Activated CD8-positive, alpha-beta memory T cell treated with anti-CD3 and anti-CD28 coated beads for 36 hours (primary cell): ENCODE data around the gene PKHD1. TPM values are rescaled to one million over a fixed set of nuclear protein-coding genes. Genes with fewer than 3 reads are reported as not detected.

Experiments
- CTCF ChIA-PET: fragments of 350-600 bp; sonication (Branson Sonifier 250); formaldehyde crosslinking; loops from one replicate; lab custom pipeline; 2021; ENCODE audit warnings: antibody characterized with exemption; lab: Charles Lee
- POLR2A ChIA-PET: fragments of 350-600 bp; sonication (Branson Sonifier 250); formaldehyde crosslinking; loops from one replicate; lab custom pipeline; 2021; ENCODE audit warnings: antibody characterized with exemption; lab: Charles Lee
- total RNA-seq, 2 experiments: library from RNA; stranded (reverse); gene quantifications; one replicate each; pipeline ENCODE4 v1.2.3, GENCODE V29; 2021

PKHD1 gene
- total RNA-seq, 2 experiments from 2014 or later: not detected

DNA sequence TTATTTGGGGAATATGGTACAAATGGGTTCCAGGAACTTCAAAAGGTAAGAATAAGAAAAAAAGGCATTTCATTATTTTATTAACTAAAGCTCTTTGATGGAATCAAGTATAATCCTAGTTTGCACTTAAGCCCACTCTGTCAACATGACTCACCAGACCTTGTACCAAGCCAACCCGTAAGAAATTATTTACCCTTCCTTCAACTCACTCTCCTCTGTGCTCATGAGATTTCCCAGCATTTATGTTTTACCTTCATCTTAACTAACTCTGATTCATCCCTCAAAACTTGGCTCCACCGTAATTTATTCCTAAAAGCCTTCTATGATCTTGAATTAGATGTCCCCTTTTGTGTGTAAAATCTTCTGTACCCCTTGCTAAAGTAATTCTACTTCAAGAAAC lies 308.7 kb downstream of the PKHD1 start:
- CTCF ChIA-PET: no interaction called here
- POLR2A ChIA-PET: no interaction called here

DNA sequence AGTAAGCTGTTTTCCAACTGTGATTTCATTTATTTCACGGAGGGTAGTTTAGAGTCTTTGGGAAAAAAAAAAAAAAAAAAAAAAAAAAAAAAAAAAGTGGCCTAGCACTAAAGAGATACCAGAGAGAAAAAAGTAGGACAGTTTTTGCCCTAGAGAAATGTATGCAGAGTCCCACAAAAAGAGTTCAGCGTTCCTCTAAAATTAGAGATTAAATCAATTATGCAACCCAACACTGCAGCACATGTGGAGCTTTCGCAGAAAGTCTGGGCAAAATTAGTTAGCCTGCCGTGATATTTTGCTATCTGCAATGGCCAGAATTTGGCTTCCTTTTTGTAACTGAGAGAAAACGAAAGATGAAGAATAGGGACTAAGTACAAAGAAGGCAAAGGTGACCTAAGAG lies 309.8 kb downstream of the PKHD1 start:
- POLR2A ChIA-PET: no interaction called here
- CTCF ChIA-PET: no interaction called here

DNA sequence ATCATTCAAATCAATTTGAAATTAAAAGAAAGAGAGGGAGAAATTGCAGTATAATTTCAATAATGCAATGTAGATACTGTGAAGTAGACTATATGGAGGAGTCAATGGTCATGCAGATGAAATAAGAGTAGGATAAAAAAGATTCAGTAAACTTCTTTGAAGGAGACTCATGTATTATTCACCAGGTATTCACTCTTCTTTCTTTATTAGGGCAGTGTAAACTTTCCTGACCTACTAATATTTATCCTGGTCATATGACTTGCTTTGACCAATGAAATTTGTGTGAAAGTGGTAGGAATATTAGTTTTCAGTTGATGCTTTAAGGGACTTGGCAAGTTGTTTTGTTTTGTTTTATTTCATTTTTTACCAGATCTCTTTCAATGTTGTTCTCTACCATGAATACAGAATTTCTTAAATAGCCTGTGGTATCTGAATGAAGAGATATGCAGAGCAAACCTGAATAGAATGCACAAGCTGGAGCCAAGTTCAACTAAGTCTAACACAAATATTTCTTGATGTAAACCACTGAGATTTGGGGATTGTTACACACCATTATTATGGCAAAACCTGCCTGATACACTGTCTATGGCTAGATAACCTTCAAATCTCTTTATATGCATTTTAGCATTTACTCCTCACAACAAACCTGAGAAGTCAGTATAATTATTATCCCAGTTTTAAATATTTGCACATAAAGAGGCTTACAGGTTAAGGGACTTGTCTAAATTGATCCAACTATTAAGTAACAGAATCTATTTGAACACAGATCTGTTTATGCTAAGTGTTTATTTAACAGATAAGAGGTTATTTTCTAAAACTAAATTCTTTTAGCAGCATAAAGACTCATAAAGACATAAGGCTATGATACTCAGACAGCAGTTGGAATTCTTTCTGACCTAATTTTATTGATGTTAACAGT lies 311.2 kb downstream of the PKHD1 start:
- CTCF ChIA-PET: no interaction called here
- POLR2A ChIA-PET: no interaction called here

DNA sequence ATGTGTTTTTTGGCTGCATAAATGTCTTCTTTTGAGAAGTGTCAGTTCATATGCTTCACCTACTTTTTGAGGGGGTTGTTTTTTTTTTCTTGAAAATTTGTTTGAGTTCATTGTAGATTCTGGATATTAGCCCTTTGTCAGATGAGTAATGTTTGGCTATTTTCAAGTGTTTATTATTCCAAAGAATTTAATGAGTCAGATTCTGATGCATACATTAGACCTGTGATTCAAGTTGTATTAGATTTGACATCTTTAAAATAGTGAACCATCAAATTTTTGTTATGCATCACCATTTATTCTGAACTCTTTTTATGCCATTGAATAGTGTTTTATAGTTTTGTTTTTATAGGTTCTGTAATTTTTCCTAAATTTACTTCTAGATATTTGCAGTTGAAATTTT lies 319.3 kb downstream of the PKHD1 start:
- CTCF ChIA-PET: no interaction called here
- POLR2A ChIA-PET: no interaction called here

DNA sequence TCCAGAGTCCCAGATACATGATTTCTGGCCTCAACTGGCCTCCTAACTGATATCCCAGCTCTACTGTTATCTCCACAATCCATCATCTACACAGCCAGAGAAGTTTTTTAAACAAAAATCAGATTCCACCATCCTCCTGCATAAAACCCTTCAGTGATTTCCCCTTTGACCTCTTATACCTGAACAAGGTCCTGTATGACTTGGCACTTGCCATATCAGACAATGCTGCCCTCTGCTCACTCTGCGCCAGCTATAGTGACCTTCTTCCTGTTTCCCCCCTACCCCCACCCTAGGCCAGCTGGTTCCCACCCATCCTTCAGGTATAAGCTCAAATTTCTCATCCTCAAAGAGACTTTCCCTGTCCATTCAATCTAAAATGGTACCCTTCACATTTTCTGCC lies 322.2 kb downstream of the PKHD1 start:
- ChIA-PET CTCF (no interaction called here), POLR2A (no interaction called here)

DNA sequence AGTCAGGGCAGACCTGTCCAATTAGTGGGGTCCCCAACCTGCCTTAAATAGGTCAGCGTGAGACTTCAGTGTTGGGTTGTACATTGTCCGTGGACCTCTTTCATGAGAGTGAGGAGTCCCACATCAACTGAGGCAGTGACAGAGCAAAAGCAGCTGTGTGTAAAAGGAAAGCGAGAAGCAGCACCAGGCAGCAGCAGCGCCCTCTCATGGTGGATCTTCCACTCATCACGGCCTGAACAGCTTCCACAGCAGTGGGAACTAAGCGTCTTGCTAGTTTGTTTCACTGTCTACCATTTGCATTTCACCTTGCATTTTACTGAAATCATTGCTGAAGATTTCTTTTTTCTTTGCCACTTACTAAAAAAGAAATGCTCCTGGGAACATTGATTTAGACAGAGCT lies 333.8 kb downstream of the PKHD1 start:
- ChIA-PET CTCF (no interaction called here), POLR2A (no interaction called here)

DNA sequence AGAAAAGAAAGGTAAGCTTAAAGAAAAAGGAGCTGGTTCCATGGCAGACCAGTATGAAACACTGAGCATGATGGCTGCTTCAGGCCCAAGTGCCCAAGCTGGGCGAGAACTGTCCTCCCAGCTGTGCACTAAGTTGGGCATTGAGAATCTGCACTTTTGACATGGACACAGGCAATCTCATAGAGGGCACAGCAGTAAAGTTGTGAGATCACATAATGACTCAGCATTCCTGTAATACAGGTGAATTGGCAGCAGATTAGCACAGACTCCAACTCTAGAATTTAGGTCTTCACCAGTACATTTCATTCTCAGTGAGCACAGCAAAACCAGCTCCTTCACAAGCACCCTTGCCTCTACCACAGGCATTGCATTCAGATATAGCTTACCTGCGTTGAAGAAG lies 343.4 kb downstream of the PKHD1 start:
- CTCF ChIA-PET: no interaction called here
- POLR2A ChIA-PET: no interaction called here

DNA sequence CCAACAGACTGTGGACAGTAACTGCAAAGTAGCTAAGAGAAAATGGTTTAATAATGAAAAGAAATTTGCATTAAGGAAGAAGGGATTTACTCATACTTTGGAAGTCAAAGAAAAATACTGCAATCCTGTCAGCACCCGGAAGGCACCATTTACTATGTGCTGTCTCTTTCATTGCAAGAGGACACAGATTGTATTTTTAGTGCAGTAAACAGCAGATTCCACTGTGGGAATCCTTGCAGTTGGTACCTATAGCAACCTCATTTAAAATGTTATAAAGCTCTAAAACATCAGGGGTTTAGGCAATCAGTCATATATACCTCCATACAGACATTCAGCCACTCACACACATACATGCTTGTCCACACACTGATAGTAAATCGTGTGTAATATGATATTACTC lies 346.8 kb downstream of the PKHD1 start:
- ChIA-PET POLR2A (no interaction called here), CTCF (no interaction called here)

DNA sequence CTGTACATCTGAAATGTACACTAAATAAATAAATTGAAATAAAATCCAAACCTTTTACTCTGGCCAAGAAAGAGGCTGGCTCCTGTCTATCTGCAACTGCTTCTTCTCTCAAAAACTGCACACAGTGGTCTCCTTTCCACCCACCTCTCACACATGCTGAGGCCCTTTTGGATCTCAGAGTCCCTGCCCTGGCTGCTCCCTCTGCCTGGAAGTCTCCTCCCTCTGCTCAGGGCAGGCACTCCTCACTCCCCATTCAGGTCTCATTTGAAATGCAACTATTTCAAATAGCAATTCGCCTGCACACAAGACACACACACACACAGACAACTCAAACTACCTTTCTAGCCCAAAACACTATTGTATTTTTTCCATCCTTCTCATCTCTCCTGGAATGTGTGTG lies 348.8 kb downstream of the PKHD1 start:
- CTCF ChIA-PET: no interaction called here
- POLR2A ChIA-PET: no interaction called here

DNA sequence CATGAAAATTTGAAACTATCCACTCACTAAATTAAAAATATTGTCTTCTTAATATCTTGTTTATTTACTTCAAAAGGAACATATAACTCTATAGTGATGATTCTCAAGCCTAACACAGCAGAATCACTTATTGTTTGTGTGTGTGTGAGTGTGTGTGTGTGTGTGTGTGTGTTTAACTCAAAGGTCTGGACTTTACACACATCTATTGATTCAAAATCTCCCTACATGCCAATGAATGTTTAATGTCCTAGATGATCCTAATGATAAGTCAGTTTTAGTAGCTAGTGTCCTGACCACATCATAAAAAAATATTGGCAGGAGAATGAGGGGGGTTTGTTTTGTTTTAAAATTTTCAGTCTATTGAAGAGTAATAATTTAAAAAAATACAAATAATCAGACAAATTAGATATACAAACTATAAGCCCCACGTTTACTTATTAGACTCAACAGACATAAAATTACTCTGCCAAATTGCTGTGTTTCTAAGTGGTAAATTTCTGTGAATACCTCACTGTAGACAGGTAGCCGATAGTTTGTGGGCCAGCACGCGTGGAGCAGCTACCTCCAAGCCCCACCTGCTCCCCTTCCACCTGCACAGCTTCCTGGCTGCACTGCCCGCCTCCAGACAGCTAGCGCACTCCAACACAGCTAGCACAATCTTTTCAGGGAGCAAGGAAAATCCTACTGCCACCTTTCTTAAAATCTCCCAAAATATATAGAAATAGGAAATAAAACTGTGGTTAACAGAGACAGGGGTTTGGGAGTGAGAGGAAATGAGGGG lies 349.6 kb downstream of the PKHD1 start:
- ChIA-PET CTCF (no interaction called here), POLR2A (no interaction called here)

DNA sequence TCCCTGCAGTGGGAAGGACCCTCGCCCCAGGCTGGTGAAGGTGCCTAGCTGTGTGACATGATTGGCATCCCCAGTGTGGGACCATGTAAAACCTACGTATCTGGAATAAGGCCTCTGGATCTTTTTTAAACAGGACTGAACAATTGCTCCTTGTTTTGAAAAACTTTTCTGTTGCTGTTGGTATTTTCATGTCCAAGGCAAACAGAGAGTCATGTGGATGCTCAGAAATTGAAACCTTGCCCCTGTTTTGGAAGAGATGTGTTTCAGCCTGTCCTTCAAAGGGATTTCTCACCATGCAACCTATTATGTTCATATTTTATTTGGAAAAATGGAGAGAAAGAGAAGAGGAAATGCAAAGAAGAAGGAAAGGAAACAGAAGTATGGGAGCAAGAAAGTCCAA lies 362.3 kb downstream of the PKHD1 start:
- ChIA-PET CTCF (no interaction called here), POLR2A (no interaction called here)

DNA sequence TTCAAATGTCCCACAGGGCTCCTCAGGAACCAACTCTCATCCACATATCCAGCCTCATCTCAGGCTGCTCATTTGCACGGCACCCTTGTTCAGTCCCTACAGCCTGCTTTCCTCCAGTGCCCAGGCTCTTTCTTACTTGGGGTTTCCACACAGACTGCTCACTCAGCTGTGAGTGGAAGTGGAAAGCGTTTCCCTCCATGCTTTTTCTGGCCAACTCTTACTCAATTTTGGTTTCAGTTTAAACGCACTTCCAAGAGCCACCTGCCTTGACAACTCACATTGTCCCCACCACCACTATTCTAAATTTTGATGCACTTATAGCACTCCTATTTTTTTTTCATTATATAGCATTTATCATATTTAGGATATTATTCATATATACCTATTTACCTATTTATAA lies 367.1 kb downstream of the PKHD1 start:
- CTCF ChIA-PET: no interaction called here
- POLR2A ChIA-PET: no interaction called here

DNA sequence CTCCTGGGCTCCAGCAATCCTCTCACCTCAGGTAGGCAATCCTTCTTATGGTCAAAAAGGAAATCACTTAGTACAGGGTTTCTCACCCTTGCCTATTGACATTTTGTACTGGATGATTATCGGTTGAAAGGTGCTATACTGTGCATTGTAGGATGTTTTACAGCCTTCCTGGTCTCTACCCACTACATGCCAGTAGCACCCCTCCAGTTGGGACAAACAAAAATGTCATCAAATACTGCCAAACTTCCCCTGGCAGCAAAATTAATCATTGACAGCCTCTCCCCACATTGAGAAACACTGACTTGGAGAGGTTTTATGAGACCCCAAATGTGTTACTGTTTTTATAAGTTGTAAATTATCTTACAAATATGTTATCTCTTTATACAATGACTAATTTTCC lies 368.1 kb downstream of the PKHD1 start:
- CTCF ChIA-PET: no interaction called here
- POLR2A ChIA-PET: no interaction called here

DNA sequence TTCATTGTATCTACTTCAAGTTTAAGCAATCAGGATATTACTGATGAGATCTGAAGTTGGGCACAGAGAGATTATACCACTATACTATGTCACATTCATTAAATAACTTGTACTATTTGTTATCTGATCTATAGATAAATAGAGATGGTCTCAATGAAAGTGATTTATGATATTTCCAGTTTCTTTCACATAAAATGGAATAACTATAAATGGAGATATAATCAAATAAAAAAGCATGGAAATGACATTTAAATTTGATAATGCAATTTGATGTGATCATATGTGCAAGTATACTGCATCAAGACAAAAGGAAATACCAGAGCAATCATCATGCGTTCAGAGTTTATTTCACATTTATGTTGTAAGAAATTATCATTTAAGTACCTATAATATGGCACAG lies 368.9 kb downstream of the PKHD1 start:
- ChIA-PET POLR2A (no interaction called here), CTCF (no interaction called here)

DNA sequence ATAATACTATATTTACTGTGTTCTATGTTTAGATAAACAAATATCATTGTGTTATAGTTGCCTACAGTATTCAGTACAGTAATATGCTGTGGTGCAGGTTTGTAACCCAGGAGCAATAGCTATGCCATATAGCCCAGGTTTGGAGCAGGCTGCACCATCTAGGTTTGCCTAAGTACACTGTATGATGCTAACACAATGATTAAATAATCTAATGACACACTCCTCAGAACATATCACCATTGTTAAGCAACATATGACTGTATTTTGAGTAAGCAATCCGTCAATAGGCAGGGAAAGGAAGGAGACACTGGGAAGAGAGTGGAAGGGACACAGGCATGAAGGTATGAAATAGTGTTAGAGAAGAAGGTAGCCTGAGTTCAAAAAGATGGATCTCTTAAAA lies 369.9 kb downstream of the PKHD1 start:
- POLR2A ChIA-PET: no interaction called here
- CTCF ChIA-PET: no interaction called here

DNA sequence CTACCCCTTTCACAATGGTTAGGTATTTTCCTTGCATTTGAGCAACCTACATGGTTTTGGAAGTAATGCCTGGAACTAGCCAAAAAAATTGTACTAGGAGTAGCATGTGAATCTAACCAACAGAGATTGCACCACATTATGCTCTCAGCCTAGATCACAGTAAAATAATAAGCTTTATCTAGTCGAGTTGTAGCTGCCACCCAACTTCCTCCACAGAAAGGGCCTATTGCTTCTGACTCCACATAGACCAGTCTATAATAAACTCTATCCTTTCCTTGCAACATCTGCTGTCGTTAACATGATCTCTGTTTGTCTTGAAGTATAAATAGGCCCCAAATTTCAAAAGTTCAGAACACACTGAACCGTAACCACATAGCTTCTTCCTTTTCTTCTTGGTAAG lies 375.5 kb downstream of the PKHD1 start:
- ChIA-PET POLR2A (no interaction called here), CTCF (no interaction called here)

DNA sequence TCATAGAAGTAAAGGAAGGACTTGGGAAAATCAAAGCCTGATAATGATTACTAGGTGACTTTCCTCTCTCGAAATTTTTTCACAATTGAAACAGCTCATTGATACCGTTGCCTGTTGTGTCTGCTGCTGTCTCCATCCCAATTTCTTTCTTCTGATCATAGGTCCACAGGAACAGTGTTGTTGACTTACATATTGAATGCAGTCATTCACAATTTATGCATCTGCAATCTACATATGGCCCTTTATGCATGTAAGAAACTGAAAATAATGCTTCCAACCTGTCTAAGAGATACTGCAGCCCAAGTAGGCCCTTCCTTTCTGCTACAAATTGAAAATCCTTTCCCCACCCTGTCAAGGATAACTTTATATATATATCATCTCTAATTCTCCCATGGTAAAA lies 381.3 kb downstream of the PKHD1 start:
- POLR2A ChIA-PET: no interaction called here

DNA sequence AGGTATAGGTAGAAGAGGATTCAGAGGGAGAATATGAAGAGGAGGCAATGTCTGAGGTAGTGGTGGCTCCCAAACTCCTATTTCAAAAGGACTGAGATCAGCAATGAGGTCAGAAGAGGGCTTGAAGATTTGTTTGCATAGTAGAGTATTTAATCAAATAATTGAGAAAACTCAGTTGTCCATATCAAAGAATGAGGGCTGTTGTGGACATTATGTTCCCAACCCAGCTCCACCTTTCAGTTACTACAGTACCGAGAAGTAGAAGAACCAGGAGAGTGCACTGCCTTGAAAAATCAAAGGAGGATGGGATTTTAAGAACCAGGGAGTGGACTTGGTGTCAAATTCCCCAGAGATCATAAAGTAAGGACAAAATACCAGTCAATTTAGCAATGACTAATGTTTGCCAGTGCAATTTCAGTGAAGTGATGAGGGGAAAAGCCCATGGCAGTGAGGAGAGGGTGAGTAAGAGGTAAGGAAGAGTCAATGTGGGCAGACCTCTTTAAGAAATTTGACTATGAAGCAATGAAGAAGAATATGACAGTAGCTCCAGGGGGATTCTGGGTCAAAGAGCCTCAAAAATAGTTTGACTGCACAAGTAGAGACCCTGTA lies 382.4 kb downstream of the PKHD1 start:
- POLR2A ChIA-PET: no interaction called here
- CTCF ChIA-PET: no interaction called here

More for the DNA sequence above, 381.3 kb downstream of the PKHD1 start:
- CTCF ChIA-PET: no interaction called here

DNA sequence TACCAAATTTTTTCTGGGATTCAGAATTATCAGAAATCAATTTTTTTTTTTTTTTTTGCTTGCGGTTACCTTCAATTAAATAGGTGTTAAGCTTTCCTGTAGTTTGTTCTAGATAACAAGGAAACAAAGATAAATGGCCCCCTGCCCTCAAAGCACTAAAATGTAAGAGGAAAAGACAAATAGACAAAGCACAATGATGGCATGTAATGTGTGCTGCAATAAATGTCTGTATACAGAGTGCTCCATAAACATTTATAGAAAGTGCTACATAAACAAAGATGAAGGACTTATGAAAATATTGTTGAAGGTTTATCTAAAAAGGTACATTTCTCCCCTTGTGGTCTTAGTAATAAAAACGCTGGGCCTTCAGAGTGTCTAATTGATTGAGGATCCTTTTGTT lies 384.6 kb downstream of the PKHD1 start:
- CTCF ChIA-PET: no interaction called here

DNA sequence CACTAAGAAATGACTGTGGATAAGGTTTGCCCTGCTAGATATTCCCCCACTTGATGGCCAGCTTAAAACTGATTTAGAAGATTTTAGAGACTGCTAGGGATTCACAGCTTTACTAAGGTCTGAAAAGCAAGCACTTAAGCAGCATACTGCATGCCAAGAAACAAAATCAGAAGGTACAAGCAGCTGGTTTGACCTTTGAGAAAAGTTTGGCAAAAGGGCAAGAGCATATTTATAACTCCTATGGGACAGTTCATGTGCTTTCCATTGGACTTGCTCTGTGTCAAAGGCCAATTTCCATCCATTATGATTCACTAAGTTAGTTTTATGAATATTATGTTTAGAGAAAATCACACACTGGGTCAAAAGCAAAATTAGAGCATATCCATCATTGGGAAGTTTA lies 402.8 kb downstream of the PKHD1 start:
- ChIA-PET POLR2A (no interaction called here), CTCF (no interaction called here)

More for the DNA sequence above, 384.6 kb downstream of the PKHD1 start:
- POLR2A ChIA-PET: no interaction called here

DNA sequence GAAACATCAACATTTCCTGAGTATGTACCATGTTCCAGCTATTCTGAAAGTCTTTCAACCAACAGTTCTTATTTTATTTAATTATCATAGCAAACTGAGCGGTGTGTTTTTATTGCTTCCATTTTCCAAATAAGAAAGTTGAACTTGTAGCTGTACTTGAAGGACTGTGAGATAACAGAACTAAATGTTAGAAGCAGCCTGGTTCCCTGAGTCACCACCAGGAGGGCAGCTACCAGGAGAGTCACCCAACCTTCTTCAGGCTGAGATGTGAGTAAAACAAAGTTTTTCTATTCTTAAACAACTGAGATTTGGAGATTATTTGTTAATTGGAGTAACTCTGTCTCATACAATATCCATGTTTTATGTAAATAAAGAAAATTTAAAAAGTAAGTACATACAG lies 403.4 kb downstream of the PKHD1 start:
- CTCF ChIA-PET: no interaction called here
- POLR2A ChIA-PET: no interaction called here
